HG02571 (cell line): Measurements from ENCODE around the gene PEPD.

Experiments
- ATAC-seq: cut with Tn5 transposase; IDR thresholded peaks from one replicate; pipeline ENCODE4 v1.9.1; 2021; ENCODE audit warnings: mild to moderate bottlenecking, moderate library complexity; ENCODE audit not compliant: unreplicated experiment

The PEPD gene

DNA sequence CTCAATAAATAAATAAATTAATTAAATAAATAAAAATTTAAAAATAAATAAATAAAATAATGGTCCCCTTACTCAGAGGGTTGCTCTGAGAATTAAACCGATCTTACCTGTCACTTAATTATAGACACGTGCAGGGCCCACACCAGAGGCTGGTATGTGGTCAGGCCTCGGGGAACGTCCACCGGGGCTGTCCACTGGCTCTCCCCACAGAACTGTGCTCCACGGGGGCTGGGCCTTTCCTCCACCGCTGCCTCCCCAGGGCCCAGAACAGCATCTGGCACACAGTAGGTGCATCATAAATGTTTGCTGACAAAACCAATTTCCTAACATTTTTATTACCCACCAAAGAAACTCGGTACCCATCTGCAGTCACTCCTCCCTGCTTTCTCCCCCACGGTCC lies 78.9 kb downstream of the PEPD start:
- ATAC-seq = no peak

DNA sequence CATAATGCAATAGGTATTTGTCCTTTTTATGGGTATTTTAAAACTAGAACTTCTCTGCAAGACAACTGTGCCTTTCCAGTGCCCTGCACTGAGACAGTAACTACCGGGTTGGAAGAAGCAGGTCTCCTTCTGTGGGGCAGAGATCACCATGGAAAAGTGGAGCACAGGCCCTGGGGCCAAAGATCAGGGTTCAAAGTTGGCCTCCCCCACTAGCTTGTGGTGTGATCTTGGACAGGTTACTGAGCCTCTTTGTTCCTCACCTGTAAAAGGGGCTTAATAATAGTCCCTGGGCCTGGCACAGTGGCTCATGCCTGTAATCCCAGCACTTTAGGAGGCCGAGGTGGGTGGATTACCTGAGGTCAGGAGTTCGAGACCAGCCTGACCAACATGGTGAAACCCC lies 79.8 kb downstream of the PEPD start:
- no peak for ATAC-seq

- ATAC-seq = no peak
Observed at GRCh38 chr19:33441277-33441699, 80.3 kb downstream of the PEPD start.

GRCh38 chr19:33440682-33441081 lies 80.9 kb downstream of the PEPD start:
- no peak for ATAC-seq

DNA sequence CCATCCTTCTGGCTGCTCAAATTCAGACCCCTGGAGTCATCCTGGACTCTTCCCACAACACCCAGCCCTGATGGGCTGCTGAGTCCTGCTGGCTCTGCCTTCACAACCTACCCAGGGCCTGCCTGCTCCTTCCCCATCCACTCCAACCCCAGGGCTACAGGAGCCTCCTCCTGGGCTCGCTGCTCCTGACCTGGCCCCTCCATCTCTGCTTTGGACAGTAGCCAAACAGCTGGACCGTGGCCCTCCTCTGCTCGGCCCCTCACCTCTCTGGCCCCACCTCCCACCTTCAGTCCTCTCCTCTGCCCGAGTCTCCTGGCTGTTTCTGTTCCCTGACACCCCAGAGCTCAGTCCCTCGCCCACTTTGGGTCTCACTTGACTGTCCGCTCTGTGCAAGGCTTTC lies 81.3 kb downstream of the PEPD start:
- no peak for ATAC-seq

DNA sequence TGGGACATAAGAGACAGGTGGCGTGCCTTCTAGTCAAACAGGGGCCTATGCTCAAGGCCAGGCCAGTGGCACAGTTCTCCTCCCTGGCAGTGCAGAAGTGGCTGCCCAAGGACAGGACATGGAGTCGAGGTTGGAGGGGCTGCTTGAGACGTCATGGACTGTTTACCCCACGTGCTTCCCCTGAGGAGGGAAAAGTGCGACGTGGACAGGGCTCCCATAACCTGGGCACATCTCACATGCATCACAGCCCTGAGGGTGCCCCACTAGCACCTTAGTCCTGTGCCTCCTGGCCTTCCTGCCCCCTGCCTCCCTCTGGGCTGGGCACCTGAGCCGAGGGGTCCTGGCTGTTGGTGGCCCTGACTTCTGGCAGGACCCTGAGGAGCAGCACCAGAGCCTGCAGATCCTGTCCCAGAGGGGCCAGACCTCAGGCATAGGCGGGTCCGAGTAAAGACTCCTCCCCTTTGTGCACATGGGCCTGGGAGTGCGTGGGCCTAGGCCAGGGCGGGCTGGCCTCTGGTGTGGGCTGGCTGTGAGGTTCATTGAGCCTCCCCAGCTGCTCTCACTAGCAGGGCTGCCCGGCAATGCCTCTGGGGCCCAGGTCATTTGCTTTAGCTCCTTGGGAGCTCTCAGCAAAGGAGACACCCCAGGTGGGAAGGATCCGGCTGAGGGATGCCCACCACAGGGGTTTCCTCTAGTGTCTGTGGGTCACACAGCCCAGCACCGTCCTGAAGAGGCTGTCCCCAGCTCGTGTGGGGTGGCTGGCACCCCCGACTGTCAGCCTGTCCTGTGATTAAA lies 82.4 kb downstream of the PEPD start:
- no peak for ATAC-seq

- no peak for ATAC-seq
Observed at GRCh38 chr19:33437821-33438671, 83.5 kb downstream of the PEPD start.

- ATAC-seq = no peak
Observed at GRCh38 chr19:33437393-33437820, 84.2 kb downstream of the PEPD start.

DNA sequence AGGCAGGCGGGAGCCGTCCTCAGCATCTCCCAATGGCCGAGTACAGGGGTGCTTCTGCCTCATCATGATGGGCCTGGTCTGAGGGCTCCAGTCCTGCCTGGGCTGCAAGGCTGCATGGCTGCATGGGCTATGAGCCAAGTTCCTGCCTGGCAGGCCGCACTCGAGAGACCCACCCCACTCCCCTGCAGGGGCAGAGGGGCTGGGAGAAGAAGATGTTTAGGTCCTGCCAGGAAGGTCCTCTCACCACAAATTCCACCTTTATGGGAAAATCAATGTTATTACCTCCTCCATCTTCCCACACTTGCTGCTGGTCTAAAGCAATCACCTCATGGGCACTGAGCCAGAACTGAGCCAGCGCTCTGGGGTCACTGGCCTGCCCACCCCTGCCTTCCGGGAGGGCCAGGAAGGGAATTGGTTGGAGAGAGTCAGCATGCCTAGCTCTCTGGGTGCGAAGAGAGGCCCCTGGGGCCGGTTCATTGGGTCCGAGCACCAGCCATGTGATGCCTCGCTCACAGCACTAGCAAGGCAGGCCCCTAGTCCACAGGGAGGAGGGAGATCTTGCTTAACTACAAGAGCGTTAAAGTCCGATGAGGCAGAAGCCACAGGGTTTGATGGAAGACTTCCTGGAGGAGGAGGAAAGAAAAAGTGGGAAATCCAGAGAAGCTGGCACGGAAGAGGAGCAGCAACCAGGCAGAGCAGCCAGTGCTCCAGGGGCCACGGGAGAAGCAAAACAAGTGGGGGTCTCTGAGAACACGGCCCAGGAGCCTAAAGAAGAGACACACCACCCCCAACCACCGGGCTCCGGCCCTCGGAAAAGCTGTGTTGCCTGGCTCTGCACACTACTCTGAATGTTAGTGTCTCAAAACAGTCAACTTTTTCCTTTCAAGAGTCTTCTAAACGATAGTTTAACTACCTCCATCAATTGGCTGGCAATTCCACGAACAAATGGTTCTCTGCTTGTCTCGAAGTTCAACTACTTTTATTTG lies 84.9 kb downstream of the PEPD start:
- ATAC-seq = no peak

DNA sequence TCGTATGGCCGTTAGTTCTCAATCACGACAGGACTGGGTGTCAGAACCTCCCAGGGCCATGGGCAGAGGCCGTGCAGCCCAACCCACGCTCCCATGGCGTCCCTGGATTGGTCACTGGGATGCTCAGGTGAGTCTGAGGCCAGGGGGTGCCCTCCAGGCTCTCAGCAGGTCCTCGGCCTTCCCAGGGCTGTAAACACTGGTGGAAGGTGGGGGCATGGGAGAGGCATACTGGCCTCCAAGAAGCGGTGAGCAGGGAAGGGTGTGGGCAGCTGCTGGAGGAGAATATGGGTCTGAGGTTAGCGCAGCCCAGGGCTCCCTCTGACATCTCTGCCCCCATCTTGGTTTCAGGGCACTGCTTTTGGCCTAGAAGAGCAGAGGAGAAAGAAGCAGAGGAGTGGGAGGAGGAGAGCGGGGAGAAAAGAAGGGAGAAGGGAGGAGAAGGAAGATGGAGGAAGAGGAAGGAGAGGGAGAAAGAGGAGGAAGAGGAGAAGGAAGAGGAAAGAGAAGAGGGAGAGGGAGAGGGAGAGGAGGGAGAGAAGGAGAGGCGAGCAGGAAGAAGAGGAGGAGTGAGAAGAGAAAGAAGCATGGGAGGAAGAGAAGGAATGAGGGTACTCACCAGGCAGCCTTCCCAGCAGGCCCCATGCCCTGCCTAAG lies 85.8 kb downstream of the PEPD start:
- no peak for ATAC-seq

- no peak for ATAC-seq
Observed at GRCh38 chr19:33434886-33435705, 86.5 kb downstream of the PEPD start.

DNA sequence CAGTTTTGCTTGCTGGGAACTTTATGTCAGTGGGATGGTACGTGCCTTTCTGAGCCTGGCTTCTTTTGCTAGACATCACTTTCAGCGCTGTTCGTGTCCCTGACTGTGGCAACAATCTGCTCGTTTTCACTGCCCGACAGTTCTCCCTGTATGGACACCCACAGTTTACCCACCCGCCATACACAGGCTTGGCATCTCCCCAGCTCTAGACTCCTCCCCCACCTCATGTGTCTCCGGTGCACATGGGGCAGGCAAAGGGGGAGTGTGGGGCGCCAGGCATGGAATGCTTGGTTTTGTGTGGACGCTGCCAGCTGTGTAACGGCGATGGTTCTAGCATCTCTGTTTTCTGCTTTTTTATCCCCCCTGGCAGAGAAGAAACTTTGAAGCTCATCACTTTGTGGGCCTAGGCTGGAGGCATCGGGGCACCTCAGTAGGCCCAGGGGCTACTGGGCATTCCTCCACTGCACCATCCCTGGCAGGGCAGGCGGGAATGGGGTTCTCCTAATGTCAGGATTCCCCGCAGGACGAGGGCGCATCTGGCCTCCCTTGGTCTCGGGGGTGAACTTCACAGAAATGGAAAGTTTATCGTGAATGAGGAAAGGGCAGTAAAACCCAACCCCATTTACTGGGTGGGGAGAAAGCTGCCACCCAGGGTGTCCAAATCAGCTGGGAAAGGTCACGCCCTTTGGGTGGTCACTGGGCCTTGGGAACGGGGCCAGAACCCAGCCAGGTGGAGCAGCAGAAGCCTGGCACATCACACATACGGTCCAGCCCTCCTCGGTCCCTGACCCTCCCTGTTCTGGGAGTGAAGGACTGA lies 87.3 kb downstream of the PEPD start:
- no peak for ATAC-seq

DNA sequence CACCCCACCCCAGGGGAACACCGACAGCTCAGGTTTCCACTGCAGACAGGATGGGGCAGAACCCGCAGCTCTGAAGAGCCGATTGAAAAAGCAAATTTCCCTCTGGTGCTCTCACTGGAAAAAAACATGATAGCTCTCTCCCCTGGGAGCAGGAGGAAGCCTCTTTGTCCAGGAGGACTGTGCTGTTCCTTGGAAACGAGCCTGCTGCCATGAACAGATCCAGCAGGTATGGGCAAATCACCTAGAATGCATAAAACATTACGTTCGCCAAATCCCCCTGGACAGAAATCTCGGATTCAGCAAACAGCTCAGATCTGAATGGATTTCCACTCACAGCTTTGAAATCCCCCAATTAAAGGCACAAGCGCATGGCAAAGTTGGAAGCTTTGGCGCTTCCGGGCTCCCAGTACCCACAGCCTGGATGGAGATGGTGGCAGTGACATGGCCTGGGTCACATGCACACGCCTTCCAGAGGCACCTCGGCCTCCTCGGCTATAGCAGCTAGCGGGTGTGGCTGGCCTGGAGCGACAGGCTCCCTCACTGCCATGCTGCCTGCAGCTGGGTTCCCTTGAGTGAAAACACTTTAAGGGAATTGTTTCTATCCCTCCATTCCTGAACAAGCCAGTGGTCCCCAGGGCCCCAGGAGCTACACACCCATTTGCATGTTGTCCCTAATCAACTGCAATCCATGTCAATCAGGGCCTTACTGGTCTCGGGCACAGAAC lies 89.0 kb downstream of the PEPD start:
- ATAC-seq = no peak

- ATAC-seq = no peak
Observed at GRCh38 chr19:33432015-33432414, 89.6 kb downstream of the PEPD start.

GRCh38 chr19:33430674-33431277 lies 90.8 kb downstream of the PEPD start:
- no peak for ATAC-seq

DNA sequence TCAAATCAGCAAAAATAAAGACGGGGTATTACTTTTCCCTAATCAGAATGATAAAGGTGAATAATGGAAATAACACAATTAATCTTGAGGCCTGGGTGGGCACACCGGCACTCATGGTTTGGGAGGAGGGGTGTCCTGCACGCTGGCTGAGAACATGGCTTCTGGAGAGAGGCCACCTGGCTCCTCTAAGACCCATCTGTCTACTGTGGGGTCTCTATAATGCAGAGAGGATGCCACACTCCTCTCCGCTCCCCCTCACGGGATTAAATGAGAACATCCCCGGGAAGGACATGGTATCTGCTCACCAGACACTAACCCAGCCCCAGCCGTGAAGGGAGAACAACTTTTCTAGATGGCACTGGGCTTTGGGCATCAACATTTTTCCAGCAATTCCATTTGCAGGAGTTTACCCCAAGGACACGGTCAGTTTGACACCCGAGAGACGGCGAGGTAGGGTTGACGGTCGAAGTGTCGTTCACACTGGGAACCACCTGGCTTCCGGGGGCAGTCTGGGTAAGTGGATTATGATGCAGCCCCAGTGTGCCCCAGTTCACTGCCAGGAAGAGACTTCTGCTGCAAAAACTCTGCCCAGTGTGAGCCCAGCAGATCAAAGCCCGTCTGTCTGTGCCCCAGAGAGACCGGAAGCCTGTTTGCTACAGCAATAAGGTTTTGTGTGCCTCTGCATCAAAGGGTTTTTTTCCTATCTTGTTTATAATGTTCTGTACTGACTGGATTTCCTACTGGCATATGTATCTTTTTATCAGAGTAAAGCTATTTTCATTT lies 91.5 kb downstream of the PEPD start:
- ATAC-seq = no peak

- ATAC-seq = no peak
Observed at GRCh38 chr19:33428627-33429125, 92.9 kb downstream of the PEPD start.
